HG03066 (cell line): Measurements from ENCODE around the gene MTHFSD.

Experiments used
- ATAC-seq: cut with Tn5 transposase; IDR thresholded peaks from one replicate; pipeline ENCODE4 v1.9.1; 2021; ENCODE audit warnings: low read depth; ENCODE audit not compliant: unreplicated experiment

The MTHFSD gene

DNA sequence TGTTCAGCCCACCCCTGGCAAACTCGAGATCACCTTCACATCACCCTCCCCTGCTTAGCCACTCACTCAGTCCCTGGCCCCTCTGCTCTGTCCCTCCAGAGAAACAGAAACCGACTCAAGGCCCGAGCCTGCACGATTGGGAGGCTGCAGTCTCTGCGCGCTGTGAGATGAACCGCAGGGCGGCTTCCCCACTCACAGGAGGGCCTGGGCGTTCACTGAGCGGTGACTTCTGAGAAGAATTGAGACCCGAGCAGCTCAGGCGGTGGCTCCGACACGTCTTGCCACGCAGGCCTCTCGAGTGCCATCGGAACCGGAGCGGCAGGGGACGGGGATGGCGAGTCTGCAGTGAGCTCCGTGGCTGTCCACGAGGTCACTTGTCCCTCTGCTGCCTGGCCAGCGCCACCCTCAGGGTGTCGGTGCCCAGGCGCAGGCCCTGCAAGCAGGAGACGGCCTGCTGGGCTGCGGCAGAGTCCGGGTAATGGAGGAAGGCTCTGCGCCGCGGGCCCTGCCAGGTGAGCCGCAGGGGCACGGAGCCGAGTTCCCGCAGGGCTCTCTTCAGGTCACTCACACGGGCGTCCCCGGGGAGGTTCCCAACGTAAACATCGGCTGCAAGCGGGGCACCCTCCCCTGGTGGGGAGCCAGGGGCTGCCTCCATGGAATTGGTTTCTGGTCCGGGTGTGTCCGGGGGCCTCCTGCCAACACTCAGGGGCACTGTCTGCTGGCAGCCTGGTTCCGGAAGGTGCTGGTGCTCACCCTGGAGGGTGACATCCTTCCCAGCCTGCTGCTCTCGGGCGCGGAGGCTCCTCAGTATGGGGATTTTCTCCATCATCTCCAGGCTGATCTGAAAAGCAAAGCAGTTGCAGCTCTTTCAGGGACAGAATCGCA lies 23.2 kb downstream of the MTHFSD start:
- no peak for ATAC-seq

DNA sequence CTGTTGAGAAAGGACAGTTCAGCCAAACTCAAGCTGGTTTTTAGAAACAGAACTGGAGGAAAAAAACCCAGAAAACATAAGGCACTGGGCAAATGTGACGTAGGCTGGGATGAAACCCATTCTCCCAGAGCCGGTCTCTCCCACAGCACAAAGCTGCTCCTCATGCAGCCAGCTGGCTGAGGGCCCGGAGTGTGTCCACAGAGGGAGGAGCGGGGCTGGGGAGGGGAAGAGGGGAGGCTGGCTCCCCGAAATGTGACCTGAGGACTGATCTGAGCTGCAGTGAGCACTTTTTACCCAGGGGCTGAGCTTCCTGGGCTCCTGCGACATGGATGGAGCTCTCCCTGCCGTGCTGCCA lies 23.9 kb downstream of the MTHFSD start:
- ATAC-seq: no peak

DNA sequence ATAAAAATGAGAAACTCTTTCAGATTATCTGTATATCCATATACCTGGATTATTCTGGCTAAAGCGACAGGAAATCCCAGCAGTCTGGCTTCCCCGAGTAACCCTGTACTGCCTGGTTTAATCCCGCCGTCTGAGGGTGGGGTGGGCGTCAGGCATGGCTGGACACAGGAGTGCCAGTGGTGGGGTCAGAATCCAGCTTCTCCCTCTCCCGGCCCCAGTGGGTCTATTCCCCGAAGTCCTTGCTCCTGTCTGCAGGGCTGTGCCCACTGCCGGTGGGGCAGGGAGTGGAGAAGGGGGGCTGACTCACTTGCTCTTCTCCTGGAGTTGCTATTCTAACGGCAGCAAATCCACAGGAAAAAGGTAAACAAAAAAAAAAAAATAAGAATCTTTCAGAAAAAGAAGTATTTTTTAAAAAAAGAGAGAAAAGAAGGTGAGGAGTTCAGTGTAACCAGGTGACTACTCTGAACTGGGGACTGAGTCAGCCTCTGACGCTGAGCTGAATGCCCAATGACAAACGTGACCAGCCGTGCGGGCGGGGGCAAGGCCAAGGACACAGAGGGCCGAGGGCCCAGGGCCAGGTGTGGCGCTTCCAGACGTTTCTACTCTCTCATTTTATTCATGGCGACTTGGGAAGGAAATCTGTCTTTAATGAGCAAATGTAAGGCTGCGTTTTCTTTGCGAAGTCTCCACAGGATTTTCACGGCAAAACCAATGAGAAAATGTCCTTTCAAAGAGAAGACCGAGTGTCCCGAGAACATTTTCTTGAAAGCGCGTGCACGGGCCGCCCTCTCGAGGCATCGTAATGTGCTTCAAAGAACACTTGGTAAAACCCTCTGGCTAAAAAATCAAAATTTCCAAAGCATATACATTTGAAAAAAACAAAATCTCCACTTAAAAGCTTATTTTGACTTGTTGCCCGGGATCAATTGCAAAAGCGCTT lies 24.5 kb downstream of the MTHFSD start:
- ATAC-seq: no peak

DNA sequence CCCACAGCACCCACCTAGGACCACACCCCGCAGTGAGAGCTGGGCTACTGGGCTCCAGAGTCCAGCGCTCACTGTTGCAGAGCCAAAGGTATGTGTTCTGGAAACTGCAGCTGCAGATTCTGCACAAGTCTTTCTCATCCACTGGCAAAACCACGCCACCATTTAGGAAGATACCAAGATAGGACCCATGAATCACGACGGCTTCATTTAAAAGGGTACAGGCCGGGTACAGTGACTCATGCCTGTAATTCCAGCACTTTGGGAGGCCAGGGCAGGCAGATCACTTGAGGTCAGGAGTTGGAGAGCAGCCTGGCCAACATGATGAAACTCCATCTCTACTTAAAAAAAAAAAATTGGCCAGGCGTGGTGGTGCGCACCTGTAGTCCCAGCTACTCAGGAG lies 25.9 kb downstream of the MTHFSD start:
- no peak for ATAC-seq

DNA sequence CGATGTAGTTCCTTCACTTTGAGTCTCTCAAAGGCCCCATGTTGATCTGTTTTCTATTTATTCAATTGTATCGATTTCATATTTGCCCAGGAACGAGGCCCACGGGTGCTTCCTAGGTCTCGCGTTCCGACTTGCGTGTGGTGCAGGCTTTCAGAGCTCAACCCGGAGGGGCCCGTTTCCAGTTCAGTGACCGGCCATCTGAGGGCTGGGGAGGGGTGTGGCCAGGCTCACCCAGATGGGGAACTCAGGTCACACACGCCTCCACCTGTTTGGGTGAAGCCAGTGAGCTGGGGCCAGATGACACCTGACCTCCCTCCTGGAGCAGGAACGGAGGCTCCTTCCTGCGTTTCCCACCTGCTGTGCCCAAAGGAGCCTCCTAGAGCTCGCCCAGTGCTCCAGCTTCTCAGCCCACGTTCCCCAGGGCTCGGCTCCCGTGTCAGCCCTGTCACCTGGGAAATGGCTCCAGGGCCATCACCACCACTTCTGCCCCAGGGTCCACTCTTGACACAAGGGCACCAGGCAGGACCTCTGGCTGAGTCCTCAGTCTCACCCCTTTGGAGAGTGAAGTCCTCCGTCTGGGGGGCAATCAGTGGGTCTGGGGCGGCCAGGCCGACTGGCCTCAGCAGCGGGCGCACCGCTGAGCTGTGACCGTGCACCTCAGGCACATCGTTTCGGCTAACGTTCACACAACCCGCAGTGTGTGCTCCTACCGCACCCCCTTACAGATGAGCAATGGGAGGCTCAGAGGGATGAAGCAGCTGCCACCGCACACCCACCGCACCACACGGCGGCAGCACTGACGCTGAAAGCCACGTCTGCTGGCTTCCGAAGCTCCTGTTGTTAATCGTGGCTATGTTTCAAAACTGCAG lies 26.7 kb downstream of the MTHFSD start:
- ATAC-seq: no peak

DNA sequence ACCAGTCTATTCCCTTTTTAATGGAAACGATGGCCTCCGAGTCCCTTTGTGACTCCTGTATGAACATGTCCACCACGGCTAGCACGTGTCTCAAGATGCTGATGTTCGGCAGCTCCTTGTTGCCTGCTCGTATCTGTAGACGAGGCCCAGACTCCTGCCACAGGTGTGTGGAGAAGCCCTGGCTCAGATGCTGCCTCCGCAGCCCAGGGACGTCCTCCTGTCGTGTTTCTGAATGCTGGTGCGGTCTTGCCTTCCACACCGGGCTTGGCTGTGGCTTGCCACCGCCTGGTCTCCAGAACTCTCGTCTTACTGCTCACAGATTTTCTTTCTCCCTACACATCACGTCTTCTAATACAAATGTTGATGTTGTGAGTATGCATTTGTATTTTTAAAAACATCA lies 27.7 kb downstream of the MTHFSD start:
- no peak for ATAC-seq

DNA sequence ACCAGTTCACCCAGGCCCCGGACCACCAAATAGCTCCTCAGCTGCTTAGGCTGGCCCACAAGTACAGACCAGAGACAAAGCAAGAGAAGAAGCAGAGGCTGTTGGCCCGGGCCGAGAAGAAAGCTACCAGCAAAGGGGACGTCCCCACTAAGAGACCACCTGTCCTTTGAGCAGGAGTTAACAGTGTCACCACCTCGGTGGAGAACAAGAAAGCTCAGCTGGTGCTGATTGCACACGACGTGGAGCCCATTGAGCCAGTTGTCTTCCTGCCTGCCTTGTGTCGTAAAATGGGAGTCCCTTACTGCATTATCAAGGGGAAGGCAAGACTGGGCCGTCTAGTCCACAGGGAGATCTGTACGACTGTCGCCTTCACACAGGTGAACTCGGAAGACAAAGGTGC lies 29.3 kb downstream of the MTHFSD start:
- ATAC-seq: no peak

DNA sequence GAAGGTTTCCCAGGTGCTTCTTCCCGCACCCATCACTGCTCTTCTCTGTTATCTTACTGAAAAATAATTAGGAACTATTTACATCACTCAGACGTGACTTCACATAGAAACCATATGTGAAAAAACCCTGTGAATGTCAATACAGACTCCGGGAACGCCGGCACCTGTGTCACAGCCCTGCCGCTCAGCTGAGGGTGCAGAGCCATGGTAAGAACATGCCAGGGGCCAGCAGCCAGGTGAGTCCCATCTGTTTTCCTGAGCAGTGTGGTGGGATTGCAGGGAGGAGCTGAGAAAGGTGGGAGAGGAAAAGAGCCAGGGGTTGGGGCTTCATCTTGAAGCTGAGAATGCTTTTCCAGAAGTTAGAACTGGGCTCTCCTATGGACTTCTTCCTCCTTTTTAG lies 31.0 kb downstream of the MTHFSD start:
- no peak for ATAC-seq

DNA sequence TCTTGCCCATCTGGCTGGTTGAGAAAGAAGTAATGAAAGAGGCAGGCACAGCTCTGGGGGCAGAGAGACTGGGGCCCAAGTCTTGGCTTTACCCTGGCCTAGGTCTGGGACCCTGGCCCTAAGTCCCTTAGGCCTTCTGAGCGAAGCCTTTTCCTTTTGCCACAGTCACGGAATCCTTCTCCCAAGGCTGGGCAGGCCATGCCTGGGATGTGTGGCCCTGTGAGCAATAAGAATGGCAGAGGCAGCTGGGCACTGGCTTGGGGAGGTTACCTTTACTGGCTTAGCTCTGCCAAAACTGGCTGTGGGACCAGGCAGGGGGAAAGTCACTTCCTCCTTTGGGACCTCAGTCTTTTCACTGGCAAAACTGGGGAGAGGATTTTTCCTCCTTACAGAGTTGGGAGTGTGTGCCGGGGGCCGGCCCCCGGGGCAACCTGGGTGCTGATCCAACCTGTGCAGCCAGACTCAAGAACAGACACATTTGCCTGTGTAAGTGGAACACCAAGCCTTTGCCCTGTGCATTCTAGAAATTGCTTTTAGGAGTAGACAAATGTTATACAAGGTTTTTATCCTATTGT lies 31.8 kb downstream of the MTHFSD start:
- ATAC-seq: no peak

DNA sequence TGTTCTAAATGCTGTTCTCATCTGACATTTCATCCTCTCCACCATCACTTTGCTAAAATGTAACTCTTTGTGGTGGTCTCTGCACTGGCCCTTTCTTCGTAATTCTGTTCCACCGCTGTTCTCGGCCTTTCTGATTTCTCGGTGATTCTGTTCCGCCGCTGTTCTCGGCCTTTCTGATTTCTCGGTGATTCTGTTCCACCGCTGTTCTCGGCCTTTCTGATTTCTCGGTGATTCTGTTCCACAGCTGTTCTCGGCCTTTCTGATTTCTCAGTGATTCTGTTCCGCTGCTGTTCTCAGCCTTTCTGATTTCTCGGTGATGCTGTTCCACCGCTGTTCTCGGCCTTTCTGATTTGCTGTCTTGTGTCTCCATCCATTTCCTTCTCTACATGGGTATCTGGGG lies 32.4 kb downstream of the MTHFSD start:
- ATAC-seq: no peak

DNA sequence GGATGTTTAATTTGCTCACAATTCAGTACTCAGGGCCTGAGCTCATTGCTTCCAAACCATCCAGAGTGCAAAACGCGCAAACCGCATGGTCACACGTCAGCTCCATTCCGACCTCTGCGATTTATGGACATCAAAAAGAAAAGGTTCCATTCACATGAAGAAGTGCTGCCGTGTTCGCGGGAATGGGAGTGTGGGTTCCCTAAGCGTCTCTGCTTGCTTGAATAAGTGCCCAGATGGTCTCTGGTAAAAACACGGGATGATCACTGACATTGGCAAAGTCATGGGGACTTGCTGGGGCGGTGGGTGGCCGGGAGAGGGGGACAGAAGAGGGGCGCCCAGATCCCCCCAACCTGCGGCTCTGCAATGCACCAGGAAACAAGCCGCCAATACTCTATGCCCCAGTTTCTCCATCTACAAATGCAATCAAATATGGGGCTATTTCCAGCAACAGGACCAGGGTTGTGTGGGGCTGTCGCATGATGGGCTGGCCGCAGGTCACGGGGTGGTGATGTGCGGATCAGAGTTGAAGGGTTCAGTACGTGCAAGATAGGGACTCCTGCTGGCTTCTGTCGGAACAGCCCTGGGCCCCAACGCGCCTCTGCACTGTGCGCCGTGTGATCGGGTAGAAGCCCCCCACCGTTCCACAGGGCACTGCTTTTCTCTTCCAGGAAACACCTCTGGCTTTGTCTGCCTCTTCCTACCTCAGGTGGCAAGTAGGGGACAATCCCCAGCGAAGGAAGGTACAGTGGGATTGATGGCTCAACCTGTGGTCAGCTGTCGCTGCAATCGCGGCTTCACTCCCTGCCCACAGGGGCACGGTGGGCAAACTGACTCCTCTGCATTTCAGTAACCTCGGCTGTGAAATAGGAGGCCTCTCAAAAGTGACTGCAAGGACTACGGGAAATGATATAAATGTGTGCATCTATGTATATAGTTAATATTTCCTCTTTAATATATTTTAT lies 33.5 kb downstream of the MTHFSD start:
- ATAC-seq: no peak

DNA sequence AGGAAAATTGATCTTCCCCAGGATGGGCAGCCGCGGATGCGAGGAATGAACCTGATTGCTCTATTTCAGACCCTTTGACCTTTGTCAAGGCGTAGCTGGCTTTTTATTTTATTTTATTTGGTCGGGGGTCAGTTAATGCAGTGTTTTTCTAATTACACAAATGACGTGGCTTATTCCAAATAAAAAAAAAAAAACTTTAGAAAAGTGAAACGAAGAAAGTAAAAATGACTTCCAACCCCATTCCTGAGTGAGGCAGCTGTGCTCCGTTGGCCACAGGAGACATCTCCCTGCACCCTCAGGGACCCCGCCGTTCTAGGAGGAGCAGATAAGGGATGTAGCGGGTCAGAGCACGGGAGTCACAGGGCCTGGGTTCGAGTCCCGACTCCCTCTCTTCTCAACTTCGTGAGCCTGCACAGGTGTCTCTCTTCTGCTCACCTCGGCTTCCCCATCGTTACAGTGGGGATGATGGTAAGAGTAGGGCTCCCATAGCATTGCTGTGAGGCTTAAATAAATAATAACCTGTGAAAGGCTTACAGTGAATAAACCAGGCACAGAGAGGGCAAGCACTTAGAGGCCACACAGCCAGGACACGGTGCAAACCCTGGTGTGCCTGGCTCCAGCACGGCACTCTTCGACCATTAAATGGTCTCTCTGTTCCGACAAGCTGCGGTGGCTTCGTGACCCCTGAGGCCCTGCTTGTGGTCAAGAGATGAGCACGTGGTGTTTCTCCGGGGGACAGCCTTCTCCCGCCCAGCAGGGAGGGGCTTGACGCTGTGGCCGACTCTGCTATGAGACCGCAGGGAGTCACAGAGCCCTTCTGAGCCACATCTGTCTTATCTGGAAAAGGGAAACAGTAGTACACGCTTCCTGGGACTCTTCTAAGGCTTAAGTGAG lies 34.5 kb downstream of the MTHFSD start:
- no peak for ATAC-seq

DNA sequence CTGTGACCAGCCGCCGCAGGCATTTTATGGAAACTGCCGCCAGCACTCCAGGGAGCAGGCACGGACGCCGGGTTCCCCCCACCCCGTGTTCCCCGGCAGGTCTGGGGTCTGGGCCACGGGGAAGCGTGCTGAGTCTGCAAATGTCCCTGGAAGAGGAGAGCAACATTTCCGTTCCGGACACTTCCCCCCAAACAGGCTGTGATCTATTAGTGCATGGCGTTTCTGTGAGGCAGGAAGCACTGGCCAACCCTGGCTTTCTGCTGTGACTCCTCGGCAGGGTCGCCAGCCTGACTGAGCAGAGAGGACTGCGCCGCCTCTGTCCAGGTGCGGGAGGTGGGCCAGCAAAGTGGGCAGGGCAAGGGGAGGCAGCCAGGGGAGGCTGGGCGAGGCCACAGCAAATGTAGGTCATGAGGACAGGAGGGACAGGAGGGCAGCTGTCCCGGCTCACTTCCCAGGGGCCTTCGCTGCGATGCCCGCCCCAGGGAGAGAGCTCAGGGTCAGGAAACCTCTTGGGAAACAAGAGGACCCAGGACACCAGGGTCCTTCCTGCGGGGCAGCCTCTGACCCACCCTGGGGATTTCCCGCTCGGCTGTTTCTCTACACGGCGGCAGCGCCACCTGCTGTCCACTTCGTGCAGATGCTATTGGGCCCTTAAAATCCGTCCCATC lies 35.3 kb downstream of the MTHFSD start:
- no peak for ATAC-seq

DNA sequence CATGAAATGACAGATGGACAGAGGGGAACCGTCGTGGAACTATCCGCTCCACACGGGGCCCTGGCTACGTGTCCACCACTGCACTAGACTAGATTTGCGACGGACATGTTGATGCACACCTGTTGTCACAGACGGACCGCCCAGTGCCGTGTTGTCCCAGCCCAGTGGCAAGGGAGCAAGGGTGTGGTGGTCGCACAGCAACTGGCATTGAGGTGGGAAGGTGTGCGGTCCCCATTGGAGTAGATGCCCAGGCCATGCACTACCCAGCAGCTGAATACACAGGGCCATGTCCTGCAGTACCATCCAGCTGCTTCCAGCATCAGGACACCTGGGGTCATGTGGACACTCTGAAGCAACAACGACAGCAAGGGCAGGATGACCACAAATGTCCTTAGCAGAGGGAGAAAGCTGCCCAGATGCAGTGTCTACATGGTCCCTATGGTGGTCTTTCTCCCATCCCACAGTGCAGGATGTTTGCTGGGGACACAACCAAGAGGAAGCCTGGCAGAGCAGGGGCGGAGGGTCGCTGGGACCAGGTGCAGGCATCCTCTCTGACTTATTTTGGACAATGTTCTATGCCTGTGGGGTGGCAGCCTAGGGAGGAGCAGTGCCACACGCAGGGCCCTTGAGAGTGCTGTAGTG lies 35.9 kb downstream of the MTHFSD start:
- ATAC-seq: no peak

DNA sequence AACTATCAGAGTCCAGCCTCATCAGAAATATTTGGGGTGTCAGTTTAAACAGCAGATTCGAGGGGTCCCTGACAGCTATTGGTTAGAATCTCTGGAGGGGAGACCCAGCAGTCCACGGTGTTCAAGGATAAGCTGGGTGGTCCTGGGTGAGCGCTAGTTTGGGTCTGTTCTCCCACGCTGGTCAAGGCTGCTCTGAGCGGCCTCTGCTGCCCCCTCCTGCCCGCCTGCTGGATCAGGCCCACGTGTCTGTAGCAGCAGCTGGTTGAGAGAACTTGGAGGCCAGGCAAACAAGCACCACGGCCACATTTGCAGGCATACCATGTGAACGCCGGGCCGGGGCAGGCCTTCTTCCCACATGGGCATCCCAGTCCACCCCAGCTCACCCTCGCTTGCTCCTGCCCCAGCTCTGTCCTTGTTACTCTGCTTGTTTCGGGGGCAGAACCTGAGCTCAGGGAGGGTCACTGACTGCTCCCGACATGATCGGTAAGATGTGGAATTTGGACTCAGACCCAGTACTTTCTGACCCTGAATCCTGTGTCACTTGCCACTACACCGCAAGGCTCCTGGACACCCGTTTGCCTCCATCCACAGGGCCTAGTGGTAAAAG lies 37.3 kb downstream of the MTHFSD start:
- ATAC-seq: no peak

DNA sequence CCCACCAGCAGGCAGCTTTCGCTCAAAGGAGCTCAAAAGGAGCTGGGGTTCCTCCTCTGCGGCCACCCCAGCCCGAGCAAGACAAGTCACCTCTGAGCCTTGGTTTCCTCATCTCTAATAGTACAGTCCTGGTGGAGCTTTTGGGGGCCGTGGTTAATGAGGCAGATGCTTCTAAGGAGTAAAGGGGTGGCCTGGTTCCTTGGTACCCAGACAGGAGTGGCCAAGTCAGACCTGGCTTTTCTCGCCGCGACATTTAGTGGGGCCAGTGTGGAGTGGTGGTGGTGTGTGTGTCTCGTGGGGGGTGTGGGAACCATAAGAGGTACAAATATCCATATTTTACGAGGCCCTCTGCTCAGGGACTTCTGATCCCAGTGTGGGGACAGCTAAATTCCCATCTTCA lies 38.0 kb downstream of the MTHFSD start:
- ATAC-seq: no peak

DNA sequence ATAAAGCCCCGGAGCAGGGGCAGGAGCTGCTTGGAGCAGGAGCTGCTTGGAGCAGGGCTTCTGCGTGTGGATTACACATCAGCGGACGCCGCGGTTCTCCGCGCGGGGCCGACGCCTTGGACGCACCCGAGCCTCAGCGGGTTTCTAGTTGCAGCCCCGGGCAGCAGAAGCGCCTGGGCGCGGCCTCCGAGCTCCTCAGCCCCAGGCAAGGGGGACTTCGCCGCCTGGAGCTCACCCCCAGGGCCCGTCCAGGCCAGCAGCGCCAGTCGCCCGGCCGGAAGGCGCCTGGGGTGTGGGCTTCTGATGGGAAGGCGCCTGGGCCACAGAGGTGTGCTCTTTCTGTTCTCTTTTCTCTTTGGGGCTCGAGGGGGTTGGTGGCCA lies 38.4 kb downstream of the MTHFSD start:
- no peak for ATAC-seq
